ENCODE data around the gene FAM124A.

- TF ChIP-seq POLR2A (IDR thresholded peaks at IDR 0.05; ENCODE audit: low read length) (no peak), SMC3 (IDR thresholded peaks at IDR 0.05) (no peak), MYC (IDR thresholded peaks at IDR 0.05; ENCODE audit: borderline replicate concordance, low read length) (no peak), CTCF (IDR thresholded peaks at IDR 0.05) (no peak)
These were observed 81.7 kb downstream of the FAM124A start for GRCh38 chr13:51303882-51304281.
